KMS-11 (cell line): Measurements from ENCODE around the gene TRPM8.

Experiments used
- H2AFZ ChIP-seq: fragments of 200-600 bp; sonication (generic); 2 replicates; pipeline ENCODE4 v1.6.1; 2016; ENCODE audit warnings: antibody characterized with exemption, mixed run types, low read depth
- H3K27ac ChIP-seq: fragments of 200-600 bp; sonication (generic); 2 replicates; pipeline ENCODE4 v1.6.1; 2016; ENCODE audit warnings: mild to moderate bottlenecking, mixed run types
- H3K27me3 ChIP-seq: fragments of 200-600 bp; sonication (generic); 2 replicates; pipeline ENCODE4 v1.6.1; 2017; ENCODE audit warnings: mild to moderate bottlenecking, low read depth, mixed run types, moderate library complexity; ENCODE audit not compliant: insufficient read depth
- H3K36me3 ChIP-seq: fragments of 200-600 bp; sonication (generic); 2 replicates; pipeline ENCODE4 v1.6.1; 2017; ENCODE audit warnings: mild to moderate bottlenecking, mixed run types; ENCODE audit not compliant: insufficient read depth
- H3K4me1 ChIP-seq: fragments of 200-600 bp; sonication (generic); 2 replicates; pipeline ENCODE4 v1.6.1; 2016; ENCODE audit warnings: mild to moderate bottlenecking, low read depth, mixed run types; ENCODE audit not compliant: poor library complexity, severe bottlenecking
- H3K4me2 ChIP-seq: fragments of 200-600 bp; sonication (generic); 2 replicates; pipeline ENCODE4 v1.7.0; 2016; ENCODE audit warnings: mild to moderate bottlenecking, mixed run types
- H3K4me3 ChIP-seq: fragments of 200-600 bp; sonication (generic); IDR thresholded peaks from 2 replicates; pipeline ENCODE4 v1.6.1; 2017; ENCODE audit warnings: low read depth, low read length, mixed read lengths; ENCODE audit not compliant: insufficient read depth
- H3K79me2 ChIP-seq: fragments of 200-600 bp; sonication (generic); 2 replicates; pipeline ENCODE4 v1.6.1; 2016; ENCODE audit warnings: low read depth, mixed run types; ENCODE audit not compliant: insufficient read depth
- H3K9ac ChIP-seq: fragments of 200-600 bp; sonication (generic); 2 replicates; pipeline ENCODE4 v1.6.1; 2016; ENCODE audit warnings: mild to moderate bottlenecking, mixed run types
- H4K20me1 ChIP-seq: fragments of 200-600 bp; sonication (generic); 2 replicates; pipeline ENCODE4 v1.6.1; 2016; ENCODE audit warnings: mild to moderate bottlenecking, mixed run types; ENCODE audit not compliant: insufficient read depth
- CTCF ChIP-seq: fragments of 200-600 bp; sonication (generic); conservative IDR thresholded peaks from 2 replicates; pipeline ENCODE4 v1.6.1; 2017; ENCODE audit warnings: low read depth, mild to moderate bottlenecking, antibody characterized with exemption, low read length, moderate library complexity, mixed read lengths

Gene TRPM8

GRCh38 chr2:233988581-233988980, 71.4 kb downstream of the TRPM8 start:
- no peaks in the 10 kb centered on the region for H3K79me2 ChIP-seq
- H3K36me3 ChIP-seq, result no peaks in the 10 kb centered on the region
- H3K4me3 ChIP-seq, result no peak overlapping the region
- no peaks in the 10 kb centered on the region for H3K27me3 ChIP-seq
- no peak overlapping the region for H2AFZ ChIP-seq
- H3K9ac ChIP-seq, result no peak overlapping the region
- no peaks in the 10 kb centered on the region for H4K20me1 ChIP-seq
- no peak for TF ChIP-seq CTCF
- H3K27ac ChIP-seq, result no peak overlapping the region
- no peak overlapping the region for H3K4me2 ChIP-seq
- H3K4me1 ChIP-seq, result peaks cover 46% of the 10 kb centered on the region

DNA sequence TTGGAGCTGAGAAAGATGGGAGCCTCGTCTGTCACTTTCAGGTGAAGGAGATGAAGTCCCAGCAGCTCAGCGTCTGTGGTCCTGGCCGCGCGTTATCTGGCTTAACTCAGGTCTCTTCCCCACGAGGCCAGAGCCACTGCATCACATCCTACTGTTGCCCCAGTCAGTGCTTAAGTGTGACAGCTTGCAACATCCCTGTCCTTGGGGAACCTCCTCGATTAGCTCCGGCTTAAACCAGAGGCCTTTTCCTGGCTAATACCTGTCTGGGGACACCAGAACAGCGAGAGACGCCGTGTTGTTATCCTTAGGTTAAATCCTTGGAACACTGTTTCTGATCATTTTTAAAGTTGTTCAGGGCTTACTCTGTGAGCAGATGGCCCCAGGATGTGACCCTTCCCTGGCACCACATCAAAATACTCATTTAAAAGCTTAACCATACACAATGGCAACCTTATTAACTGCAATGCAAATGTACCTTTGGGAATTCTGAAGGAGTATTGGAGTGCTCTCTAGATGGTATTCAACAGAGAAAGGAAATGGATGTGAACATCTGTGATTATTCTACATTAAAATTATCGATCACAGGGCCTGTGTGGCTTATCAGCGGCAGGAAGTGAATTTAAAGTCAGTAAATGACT, 72.2 kb downstream of the TRPM8 start:
- H3K27me3 ChIP-seq, result no peaks in the 10 kb centered on the region
- H4K20me1 ChIP-seq, result no peaks in the 10 kb centered on the region
- H3K4me1 ChIP-seq, result peaks cover 46% of the 10 kb centered on the region
- H3K4me2 ChIP-seq, result no peak overlapping the region
- H3K4me3 ChIP-seq, result peak overlapping the region; percentile 27
- no peak overlapping the region for H3K9ac ChIP-seq
- no peak for TF ChIP-seq CTCF
- no peaks in the 10 kb centered on the region for H3K79me2 ChIP-seq
- H3K36me3 ChIP-seq, result no peaks in the 10 kb centered on the region
- H2AFZ ChIP-seq, result no peak overlapping the region
- no peak overlapping the region for H3K27ac ChIP-seq

GRCh38 chr2:233990261-233990798, 73.2 kb downstream of the TRPM8 start:
- Histone ChIP-seq H4K20me1 (no peaks in the 10 kb centered on the region), H3K9ac (no peak overlapping the region), H3K4me3 (peak overlapping the region; percentile 27), H3K4me2 (peak overlapping the region; percentile 36), H3K79me2 (no peaks in the 10 kb centered on the region), H2AFZ (no peak overlapping the region), H3K4me1 (peaks cover 46% of the 10 kb centered on the region), H3K27ac (peak overlapping the region; percentile 29; the same call in 1 of the 2 replicates), H3K36me3 (no peaks in the 10 kb centered on the region), H3K27me3 (no peaks in the 10 kb centered on the region)
- TF ChIP-seq CTCF, result no peak

GRCh38 chr2:233991196-233991595, 74.0 kb downstream of the TRPM8 start:
- 0 out of 2 replicates have a peak overlapping the region, but pooled peaks have one; percentile 36 for H3K4me2 ChIP-seq
- no peak overlapping the region for H3K9ac ChIP-seq
- H3K4me3 ChIP-seq, result no peak overlapping the region
- no peaks in the 10 kb centered on the region for H4K20me1 ChIP-seq
- H3K27ac ChIP-seq, result no peak overlapping the region
- no peaks in the 10 kb centered on the region for H3K36me3 ChIP-seq
- peaks cover 46% of the 10 kb centered on the region for H3K4me1 ChIP-seq
- H2AFZ ChIP-seq, result no peak overlapping the region
- H3K27me3 ChIP-seq, result no peaks in the 10 kb centered on the region
- TF ChIP-seq CTCF, result no peak
- no peaks in the 10 kb centered on the region for H3K79me2 ChIP-seq
